Astrocyte of the cerebellum (primary cell): Measurements from ENCODE around the gene PITX2.

Source experiments
- DNase-seq: peaks from one replicate; pipeline ENCODE4 v3.0.0-alpha.2; 2011; ENCODE audit warnings: low read depth
- H3K4me3 ChIP-seq: 2 replicates; pipeline ENCODE4 v1.5.1; 2011; ENCODE audit warnings: mild to moderate bottlenecking, low read depth, low read length, moderate library complexity
- CTCF ChIP-seq: IDR thresholded peaks from 2 replicates; pipeline ENCODE4 v1.5.1; 2012; ENCODE audit warnings: low read length, low read depth, moderate library complexity, mild to moderate bottlenecking; ENCODE audit errors: missing control alignments
- in situ Hi-C: cut with HindIII; loops from 2 replicates; pipeline ENCODE4 v1.10.0; 2017; ENCODE audit warnings: low sequenced_read_pairs

Gene PITX2

GRCh38 chr4:110618581-110619462, 4.1 kb downstream of the PITX2 start:
- no peak for TF ChIP-seq CTCF
- H3K4me3 ChIP-seq: no peak overlapping the region
- DNase-seq: no peak
- in situ Hi-C loops: no loop called here

GRCh38 chr4:110617646-110618580, 5.0 kb downstream of the PITX2 start:
- no peak for DNase-seq
- H3K4me3 ChIP-seq: no peak overlapping the region
- in situ Hi-C loops: no loop called here
- TF ChIP-seq CTCF: no peak

GRCh38 chr4:110617075-110617640, 5.7 kb downstream of the PITX2 start:
- no peak for DNase-seq
- in situ Hi-C loops: no loop called here
- no peak for TF ChIP-seq CTCF
- no peak overlapping the region for H3K4me3 ChIP-seq

- in situ Hi-C loops: no loop called here
- no peak for DNase-seq
- no peak overlapping the region for H3K4me3 ChIP-seq
- no peak for TF ChIP-seq CTCF
These were observed 6.4 kb downstream of the PITX2 start for GRCh38 chr4:110616238-110617074.

- no peak for TF ChIP-seq CTCF
- in situ Hi-C loops: no loop called here
- DNase-seq: no peak
- H3K4me3 ChIP-seq: no peak overlapping the region
These were observed 7.3 kb downstream of the PITX2 start for GRCh38 chr4:110615353-110616237.
